Measurements from ENCODE around the gene OR10R2.
"Not testable (repeated sequence)": the region's sequence is repeated elsewhere in the genome, so short reads cannot be mapped to it uniquely, and the experiment has no call there.

Gene OR10R2, protein sequence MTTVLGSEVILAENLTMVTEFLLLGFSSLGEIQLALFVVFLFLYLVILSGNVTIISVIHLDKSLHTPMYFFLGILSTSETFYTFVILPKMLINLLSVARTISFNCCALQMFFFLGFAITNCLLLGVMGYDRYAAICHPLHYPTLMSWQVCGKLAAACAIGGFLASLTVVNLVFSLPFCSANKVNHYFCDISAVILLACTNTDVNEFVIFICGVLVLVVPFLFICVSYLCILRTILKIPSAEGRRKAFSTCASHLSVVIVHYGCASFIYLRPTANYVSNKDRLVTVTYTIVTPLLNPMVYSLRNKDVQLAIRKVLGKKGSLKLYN

DNA sequence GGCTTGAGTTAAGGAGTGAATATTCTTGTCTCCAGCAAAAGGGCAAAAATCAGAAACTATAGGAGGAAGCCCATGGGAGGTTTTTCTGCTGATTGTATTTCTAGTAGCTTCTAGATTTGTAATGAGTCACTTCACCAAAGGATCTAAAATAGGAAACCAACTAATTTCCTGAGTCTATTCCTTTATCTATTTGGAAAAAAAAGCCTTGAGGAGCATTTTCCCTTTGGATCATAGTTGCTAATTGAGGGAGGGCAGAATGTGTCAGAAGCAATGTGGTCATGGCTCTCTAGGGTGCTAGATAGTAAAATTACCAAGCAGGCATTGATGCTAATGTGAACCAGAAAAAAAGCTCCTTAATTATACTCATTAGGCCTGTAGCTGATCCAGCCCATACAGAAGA is at the start of gene OR10R2:
Gene OR10R2 (plus strand): TSS at position 301 of the 400 bp plus-strand sequence. CDS start 106 bp downstream, outside the sequence.
- no peak for DNase-seq (ENCODE audit: low read depth)

DNA sequence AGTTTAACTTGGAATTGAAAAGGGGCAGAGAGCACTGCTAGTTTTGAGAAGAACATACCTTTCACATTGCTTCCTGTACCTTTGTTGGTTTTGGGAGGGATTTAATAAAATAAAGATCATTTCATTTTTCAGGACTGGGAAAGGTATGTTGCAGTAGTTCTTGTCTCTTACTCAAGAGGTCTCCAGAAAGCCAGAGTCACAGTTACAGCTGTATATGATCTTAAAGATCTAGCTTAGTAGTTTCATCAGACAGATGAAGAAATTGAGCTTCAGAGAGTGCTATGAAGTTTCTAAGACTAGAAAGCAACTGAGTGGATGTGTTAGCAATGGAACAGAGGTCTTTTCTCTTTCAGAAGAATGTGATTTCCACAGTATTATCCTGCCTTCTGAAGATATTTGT is 47.0 kb upstream of the OR10R2 start:
- DNase-seq (ENCODE audit: low read depth): no peak

DNA sequence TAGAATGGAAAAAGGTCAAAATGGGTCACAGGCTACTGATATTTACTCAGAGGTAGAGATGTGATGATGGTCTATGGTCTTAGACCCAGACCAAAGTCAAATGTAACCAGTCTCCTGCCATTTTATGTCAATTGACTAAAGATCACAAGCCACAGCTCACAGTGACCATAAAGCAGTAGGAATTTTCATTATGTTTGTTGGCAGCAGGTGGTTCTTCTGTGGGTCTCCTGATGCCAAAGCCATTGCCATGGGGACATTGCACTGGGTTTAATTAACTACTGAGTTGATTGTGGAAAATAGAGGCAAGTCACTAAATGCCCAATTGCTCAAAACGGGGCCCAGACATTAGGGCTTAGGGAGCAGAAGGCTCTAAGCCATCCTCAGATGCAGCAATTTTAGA is 45.9 kb upstream of the OR10R2 start, which contains the start of gene OR10K2:
Gene OR10K2 (minus strand): TSS at position 101 of the 400 bp plus-strand sequence. CDS start 5,371 bp downstream, outside the sequence.
- no peak for DNase-seq (ENCODE audit: low read depth)

DNA sequence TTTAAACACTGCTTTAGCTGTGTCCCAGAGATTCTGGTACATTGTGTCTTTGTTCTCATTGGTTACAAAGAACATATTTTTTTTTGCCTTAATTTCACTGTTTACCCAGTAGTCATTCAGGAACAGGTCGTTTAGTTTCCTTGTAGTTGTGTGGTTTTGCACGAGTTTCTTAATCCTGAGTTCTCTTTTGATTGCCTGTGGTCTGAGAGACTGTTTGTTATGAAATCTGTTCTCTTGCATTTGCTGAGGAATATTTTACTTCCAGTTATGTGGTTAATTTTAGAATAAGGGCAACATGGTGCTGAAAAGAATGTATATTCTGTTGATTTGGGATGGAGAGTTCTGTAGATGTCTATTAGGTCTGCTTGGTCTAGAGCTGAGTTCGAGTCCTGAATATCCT is 41.9 kb upstream of the OR10R2 start:
- not testable (repeated sequence) for DNase-seq (ENCODE audit: low read depth)

DNA sequence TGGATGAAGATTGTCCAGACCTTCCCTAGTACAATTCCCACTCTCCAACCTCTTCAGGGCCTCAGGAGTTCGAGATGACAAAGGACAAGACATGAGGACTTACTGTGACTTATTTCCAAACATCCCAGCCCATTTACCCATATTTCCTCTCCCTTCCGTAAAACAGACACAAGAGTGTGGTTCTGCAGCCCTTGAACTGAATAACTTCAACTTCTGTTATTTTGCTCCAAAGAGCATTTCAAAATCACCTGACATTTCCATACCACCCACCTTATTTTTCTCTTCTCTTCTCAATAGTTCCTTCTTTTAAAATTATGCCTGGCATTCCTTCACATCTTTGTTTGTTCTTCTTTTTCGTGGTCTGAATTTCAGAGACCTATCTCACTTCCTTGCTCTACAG is 37.3 kb upstream of the OR10R2 start:
- DNase-seq (ENCODE audit: low read depth): no peak

DNA sequence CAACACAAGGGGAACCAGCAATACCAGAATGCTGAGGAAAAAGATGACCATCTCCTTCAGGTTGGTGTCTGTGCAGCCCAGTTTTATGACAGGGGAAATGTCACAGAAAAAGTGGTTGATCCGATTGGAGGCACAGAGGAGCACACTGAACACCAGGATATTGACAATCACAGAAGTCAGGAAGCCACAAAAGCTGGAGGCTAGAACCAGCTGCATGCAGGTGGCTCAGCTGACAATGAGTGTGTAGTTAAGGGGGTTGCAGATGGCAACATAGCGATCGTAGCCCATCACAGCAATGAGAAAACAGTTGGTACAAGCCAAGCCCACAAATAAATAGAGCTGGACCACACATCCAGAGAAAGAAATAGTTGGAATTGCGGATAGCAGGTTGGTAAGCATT is 26.6 kb upstream of the OR10R2 start:
- DNase-seq (ENCODE audit: low read depth): no peak

DNA sequence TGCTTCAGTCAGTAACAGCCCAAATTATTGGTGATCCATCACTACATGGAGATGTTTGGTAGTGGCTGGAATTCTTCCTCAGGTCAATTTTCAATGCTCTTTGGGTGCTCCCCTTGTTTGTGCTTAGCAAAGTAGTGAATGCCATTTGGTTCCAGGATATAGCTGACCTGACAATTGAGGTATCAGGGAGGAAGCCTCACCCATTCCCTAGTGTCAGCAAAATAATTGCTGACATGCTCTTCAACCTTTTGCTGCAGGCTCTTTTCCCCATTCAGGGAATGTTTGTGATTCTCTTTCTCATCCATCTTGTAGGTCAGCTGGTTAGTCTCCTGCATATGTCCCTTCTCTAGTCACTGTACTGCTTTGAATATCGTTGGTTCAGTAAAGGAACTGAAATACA is 17.5 kb upstream of the OR10R2 start:
- no peak for DNase-seq (ENCODE audit: low read depth)

DNA sequence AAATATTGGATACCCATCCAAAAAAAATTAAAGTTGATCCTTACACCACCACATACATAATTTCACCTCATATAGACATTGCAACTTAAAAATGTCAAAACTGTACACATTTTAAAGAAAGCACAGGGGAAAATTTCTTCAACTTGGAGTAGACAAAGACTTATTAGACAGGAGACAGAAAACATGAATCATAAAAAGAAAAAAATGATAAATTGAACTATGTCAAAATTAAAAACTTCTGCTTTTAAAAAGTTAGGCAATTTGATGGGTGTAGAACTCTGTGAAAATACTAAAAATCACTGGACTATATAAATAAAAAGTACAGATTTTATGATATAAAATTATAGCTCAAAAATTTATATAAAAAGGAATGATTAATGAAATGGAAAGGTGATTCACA is 14.8 kb upstream of the OR10R2 start:
- DNase-seq (ENCODE audit: low read depth): no peak

DNA sequence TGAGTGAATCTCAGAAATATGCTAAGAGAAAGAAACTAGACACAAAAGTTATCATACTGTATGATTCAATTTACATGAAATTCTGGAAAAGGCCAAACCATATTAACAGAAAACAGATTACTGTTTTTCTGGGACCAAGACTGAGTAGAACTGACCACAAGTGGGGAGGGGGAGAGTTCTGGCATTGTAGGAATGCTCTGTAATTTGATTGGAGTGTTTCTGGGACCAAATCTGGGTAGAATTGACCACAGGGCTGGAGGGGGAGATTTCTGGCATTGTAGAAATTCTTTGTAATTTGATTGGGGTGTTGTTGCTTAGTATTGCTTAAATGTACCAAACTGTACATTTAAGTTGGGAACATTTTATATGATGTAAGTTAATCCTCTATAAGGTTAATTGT is 13.8 kb upstream of the OR10R2 start:
- no peak for DNase-seq (ENCODE audit: low read depth)

DNA sequence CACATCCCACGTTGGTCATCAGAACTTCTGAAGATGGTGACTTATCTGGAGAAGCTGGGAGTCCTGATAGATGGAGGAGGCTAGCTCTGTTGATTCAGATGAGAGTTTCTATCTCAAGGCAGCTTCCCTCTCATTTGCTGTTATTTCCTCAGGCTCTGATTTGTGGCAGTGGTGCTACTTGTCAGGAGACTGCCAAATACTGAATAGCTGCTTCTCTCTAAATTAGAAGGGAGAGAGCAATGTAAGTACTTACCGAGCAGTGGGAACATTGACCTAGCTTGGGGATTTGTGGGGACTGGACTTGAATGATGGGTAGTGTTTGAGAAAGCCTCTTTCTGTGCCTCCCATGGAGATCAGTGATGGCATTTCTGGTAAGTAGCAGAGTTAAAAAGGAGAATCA is 10.5 kb upstream of the OR10R2 start, which contains the start of gene OR10K1:
Gene OR10K1 (plus strand): TSS at position 301 of the 400 bp plus-strand sequence. CDS start 3,728 bp downstream, outside the sequence.
- DNase-seq (ENCODE audit: low read depth): no peak

DNA sequence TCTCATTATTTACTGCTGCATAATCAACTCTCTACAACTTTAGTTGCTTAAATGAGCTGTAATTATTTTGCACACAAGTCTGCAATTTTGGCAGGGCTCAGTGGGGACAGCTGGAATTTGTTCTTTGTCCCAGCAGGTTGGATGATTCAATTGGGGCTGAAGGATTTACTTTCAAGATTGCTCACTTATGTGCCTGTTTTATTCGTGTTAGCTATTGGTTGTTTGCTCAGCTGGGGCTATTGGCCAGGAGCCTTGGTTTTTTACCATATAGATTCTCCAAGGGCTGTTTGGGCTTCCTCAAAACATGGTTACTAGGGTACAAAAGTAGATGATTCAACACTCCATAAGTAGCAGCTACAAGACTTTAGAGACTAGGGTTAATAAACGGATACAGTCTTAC is 13.4 kb downstream of the OR10R2 start:
- no peak for DNase-seq (ENCODE audit: low read depth)

DNA sequence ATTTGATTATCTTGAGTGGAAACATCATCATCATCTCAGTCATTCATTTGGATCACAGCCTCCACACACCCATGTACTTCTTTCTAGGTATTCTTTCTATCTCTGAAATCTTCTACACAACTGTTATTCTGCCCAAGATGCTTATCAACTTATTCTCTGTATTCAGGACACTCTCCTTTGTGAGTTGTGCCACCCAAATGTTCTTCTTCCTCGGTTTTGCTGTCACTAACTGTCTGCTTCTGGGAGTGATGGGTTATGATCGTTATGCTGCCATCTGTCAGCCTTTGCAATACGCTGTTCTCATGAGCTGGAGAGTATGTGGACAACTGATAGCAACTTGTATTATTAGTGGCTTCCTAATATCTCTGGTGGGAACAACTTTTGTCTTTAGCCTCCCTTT is 19.3 kb downstream of the OR10R2 start:
- no peak for DNase-seq (ENCODE audit: low read depth)

DNA sequence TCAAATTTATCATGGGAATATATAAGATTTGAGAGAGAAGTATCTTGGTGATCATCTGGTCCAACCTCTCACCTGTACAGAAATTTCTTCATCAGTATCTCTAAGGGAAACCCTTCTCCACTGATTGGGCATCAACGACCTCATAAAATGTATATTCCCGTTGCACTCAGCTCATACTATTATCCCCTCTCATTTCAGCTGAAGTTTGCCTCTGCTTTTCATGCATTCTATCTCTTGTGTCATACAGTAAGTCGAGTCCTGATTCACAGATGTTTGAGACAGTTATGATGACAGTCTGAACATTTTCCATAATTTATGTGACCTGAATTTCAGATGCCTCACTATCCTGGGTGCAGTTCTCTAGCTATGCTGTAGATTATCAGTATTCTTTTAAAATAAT is 21.0 kb downstream of the OR10R2 start:
- no peak for DNase-seq (ENCODE audit: low read depth)

DNA sequence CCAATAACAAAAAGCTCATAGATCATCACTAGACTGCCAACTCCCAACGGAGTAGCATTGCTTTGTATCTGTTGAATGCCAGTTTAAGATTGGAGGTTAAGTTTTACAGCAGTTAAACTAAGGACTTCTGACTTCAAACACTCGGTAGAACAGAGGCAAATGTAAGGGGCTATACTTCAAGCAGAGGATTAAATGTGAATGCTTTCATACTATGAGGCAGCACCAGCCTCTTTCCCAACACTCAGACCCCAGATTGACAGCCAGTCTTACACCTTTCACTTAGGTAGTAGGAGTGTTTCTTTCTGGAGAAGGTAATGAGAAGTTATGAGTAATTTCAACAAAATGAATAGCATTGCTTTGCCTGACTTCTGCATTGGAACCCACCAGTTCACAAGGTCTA is 22.8 kb downstream of the OR10R2 start:
- no peak for DNase-seq (ENCODE audit: low read depth)

DNA sequence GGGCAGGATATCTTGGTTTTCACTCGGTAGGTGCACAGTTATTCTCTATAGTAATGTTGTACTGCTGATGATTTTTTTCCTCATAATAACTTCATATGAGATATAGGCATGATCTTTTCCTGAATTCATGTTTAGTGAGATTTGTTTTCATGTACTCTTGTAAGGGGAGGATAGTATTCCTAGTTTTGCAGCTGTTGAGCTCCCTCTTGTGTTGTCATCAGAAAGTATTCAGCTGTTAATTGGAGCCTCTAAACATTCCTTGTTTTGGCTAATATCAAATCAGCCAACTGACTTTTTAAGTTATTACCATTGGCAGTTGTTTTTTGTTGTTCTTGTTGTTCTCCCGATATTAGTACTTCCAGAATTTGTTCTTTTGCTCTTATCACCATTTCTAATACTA is 24.4 kb downstream of the OR10R2 start:
- no peak for DNase-seq (ENCODE audit: low read depth)

DNA sequence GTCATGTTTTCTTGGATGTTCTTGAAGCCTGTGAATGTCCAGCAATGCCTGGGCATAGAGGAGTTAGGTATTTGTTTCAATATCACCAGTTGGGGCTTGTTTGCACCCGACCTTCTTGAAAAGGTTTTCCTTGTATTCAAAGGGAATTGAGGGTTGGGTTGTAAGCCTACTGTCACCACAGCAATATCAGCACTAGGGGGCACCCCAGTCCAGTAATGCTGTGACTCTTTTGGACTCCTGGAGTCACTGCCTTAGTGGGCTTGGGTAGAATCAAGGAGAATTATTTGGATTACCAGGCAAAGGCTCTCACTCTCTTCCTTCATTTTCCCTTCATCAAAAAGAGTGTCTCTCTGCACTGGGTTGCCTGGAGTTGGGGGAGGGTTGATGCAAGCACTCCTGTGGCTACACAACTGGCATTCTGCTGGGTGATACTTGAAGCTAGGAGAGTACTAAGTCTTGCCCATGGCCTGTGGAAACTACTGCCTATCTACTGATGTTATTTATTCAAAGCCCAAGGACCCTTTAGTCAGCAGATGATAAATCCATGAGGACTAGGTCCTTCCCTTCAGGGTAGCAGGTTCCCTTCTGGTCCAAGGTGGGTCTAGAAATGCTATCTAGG is 34.5 kb downstream of the OR10R2 start:
- DNase-seq (ENCODE audit: low read depth): no peak

DNA sequence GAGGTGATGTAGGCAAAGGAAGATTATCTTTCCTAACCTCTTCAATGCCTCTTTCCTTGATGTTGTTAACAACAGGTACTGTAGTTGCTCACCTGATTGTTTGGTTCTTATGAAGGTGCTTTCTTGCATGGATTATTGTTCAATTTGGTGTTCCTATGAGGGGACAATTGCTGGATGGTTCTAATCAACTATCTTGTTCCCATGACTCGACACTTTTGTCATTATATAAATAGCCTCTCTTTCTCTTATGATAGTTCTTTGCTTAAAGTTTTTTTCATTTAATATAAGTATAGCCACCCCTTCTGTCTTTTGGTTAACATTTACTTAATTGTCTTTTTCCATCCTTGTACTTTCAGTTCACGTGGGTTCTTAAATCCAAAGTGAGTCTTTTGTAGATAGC is 35.5 kb downstream of the OR10R2 start:
- DNase-seq (ENCODE audit: low read depth): no peak

DNA sequence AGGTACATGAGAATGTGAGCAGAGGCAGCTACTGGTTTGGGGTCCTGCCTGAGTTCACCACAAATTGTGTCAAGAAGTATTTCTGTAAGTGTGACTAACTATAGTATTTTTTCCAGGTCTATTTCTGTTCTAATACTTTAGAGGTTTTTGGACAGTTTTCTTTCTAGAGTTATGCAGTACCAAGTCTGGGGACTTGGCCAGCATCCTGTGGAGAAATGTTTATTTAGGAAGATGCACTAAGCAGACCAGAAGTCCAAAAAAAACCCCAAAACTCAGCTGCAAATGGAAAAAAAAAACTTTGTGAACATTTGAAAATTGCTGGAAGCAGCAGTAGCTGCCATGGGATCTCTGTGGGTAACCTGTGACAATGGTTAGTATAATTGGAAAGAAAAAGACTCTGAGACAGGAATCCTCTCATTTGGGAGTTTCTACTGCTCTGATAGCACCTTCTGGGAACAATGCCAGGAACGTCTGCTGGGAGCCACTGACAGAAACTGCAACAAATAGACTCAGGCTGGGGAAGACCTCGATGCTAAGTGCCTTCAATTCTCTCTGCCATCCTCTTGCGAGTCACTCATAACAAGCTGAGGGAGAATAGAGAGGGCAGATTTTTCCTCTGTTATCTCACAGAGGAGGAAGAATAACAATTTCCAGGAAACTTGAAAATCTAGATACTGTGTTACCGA is 37.6 kb downstream of the OR10R2 start:
- no peak for DNase-seq (ENCODE audit: low read depth)

DNA sequence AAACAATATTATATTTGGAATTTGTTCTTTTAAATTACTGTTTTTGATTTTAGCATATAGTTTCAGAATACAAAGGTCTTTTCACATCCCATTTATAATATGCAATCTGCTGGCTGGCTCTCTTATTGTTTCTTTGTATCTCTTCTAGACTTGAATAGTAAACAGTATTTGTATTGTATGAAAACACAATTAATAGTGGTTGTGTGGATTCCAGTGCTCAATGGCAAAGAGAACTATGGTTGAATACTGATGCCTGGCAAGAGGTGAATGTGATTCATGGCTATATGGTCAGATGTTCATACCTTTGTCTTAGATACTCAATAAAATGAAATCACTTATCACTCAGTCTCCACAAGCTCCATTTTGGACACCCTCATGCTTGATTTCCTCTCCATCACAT is 44.9 kb downstream of the OR10R2 start:
- no peak for DNase-seq (ENCODE audit: low read depth)

DNA sequence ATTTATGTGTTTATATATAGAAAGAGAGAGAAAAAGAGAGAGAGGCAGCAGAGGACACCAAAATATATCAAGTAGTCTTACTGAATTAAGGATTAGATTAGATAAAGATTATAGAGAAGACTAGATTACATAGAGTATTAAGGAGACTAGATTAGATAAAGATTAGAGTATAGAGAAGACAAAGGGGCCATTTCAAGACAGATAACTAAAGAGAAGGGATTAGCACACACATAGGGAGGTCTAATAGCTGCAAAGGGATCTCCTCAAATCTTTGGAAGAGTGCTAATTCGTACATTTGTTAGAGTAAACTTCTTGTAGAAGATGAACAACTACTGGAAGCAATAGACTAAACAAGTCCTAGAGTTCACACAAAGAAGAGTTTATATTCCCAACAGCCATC is 48.0 kb downstream of the OR10R2 start:
- no peak for DNase-seq (ENCODE audit: low read depth)

DNA sequence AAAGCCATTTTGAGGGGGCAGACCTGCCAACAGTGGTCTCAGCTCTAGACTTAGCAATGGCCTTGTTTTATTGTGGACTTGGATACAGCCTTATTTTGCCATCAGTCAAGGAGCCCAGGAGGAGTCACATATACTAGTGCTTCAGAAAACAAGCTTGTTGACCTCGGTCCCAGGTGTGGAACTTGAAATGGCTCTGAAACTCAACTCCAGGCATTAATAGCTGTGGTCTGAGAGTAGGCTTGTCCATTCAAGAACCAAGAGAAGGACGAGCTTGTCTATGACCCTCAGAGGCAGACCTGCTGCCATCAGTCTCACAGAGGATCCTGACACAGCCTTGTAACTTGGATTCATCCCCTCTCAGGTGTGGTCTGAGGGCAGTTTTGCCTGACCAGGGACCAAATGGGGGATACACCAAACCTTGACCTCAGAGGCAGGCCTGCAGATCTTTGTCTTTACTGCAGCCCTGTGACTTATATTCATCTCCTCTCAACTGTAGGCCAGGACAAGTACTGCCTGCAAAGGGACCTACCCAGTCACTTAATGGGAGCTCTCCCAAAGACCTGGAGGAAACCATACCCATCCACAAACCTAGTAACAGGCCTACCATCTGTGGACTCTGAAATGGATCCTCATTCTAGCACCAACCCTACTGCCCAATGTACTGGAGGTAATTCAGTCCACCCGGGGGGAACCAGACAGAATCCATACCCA is 49.1 kb downstream of the OR10R2 start:
- no peak for DNase-seq (ENCODE audit: low read depth)

DNA sequence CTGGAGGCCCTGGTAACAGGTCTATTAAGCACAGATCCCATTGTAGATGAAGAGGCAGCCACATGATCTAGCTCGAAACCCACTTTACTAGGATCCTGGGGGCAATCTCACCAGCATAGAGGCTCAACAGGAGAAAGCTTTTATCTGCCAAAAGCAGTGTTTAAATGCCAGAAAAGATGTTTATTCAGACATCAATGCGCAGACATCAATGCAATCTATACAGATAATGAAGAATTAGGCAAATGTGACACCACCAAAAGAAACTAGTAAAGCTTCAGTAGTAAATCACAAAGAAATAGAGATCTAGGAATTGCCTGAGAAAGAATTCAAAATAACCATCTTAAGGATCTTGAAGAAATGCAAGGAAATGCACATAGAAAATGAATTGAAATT is 49.6 kb downstream of the OR10R2 start:
- DNase-seq (ENCODE audit: low read depth): no peak

Data from activated T-helper 1 cell treated with Interleukin-2 at 50 U/mL for 16 hours (primary cell).